Superior temporal gyrus (tissue), 1 donor: ENCODE results near the gene LYPD5.
"Not testable (repeated sequence)": the region's sequence is repeated elsewhere in the genome, so short reads cannot be mapped to it uniquely, and the experiment has no call there.

Experiments used
- DNase-seq: peaks from one replicate; pipeline ENCODE4 v3.0.0-alpha.2; 2016; ENCODE audit errors: extremely low spot score

LYPD5 gene

DNA sequence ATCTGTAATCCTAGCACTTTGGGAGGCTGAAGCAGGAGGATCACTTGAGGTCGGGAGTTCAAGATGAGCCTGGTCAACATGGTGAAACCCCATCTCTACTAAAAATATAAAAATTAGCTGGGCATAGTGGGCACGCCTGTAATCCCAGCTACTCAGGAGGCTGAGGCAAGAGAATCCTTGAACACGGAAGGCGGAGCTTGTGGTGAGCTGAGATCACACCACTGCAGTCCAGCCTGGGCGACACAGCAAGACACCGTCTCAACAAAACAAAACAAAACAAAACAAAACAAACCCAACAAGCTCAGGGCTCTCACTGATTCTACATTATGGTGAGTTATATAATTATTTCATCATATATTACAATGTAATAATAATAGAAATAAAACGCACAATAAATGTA, 4.2 kb upstream of the LYPD5 start:
- DNase-seq, result not testable (repeated sequence)

DNA sequence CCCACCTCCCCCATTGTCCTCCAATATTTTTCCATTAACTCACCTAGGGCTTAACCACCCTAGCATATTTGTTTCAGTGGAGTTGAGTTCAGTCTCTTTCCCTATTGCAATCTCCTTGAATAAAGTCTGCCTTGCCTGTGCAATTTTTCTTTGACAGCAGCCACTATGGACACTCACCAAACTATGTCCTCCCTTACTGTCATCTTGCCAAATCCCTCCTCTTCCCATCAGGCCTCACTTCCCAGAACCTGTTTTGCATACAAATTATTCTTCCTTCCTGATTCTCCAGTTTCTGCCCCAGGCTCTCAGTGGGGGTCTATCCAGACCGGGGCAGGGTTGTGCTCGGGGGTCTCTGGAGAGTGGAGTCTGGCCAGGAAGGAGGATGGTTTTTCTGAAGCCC, 2.2 kb upstream of the LYPD5 start:
- DNase-seq, result no peak

DNA sequence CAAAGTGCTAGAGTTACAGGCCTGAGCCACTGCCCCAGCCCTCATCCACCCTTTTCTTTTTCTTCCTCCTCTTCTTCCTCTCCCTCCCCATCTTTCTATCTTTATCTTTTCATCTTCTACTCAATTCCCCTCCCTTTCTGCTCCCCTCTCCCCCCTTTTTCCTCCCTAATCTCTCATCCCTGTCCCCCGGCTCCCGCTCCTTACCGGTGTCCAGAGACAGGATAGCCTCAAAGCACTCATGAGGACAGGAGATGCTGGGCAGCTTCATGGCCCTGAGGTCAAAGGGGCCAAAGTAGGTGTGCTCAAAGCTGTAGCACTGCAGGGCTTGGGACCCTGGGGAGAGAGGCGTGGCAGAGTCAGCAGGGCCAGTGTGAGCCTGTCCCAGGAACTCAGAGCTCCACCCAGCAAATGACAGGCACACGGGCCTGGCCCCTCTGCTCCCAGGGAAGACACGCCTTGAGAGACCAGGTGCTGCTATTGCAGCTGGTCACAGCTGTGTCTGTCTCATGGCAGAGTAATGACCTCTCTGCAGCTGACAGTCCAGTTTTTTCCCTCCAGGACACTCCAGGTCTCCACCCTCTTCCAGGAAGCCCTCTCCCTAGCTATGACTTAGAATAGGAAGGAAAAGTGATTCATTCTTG, 2.6 kb downstream of the LYPD5 start:
- no peak for DNase-seq

DNA sequence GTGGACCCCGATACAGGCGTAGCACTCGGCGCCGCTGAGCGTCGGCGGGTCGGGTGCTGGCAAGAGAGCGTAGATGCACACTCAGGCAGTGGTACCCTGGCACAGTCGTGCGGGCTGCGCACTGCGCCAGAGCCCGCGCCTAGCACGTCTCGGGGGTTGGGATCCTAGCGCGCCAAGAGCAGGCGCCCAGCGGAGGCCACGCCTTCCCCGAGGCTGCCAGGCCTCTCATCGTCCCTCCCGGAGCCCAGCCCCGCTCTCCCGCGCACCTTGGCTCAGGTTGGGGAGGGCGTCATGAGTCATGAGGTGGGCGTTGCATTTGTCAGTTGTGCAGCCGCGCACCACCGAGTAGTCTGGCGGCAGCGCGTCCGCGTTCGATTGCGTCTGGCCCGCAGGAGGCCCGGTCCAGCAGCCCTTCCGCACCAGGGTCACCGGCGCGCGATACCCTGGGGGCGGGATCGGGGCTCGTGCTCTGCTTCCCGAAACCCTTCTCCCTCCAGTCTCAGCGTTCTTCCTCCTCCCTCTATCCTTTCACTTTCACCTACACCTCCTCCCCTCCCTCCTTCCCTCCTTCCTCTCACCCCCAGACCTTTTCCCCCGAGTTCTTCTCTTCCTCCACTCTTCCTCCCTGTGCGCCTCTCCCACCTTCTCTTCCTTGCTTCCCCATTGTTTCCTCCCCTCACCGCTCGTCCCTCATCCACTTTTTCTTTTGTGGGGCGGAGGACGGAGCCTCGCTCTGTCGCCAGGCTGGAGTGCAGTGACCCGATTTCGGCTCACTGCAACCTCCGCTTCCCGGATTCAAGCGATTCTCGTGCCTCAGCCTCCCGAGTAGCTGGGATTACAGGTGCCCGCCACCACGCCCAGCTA, 3.5 kb downstream of the LYPD5 start:
- peak; percentile 17 for DNase-seq

DNA sequence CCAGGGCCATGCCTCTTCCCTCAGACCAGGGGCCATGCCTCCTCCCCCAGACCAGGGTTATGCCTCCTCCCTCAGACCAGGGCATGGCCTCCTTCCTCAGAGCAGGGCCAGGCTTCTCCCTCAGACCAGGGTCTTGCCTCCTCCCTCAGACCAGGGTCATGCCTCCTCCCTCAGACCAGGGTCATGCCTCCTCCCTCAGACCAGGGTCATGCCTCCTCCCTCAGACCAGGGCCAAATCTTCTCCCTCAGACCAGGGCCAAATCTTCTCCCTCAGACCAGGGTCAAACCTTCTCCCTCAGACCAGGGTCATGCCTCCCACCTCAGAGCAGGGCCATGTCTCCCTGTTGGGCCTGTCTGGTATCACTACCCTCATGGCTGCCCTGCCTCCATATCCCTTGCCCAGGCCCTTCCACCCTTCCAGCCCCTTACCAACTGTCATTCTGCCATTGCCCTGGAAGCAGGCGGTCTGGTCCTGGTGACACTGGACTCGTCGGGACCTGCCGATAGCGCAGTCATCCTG, 4.2 kb downstream of the LYPD5 start:
- DNase-seq, result no peak

DNA sequence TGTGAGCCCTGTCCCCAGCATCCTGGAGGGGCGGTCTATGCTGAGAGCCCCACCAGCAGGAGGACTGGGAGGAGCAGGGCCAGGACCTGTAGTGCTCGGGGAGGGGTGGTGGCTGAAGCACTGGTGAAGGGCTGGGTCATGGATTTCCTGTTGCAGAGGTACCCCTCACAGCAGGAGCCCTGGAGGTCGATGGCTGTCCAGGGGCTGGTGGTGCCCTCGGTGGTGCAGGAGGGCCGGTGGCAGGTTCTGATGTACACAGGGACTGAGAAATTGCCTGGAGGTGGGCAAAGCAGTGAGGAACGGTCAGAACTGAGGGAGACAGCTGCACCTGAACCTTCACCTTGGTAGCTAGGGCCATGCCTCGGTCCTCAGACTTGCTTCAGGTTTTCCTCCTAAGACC, 4.7 kb downstream of the LYPD5 start:
- DNase-seq, result no peak

DNA sequence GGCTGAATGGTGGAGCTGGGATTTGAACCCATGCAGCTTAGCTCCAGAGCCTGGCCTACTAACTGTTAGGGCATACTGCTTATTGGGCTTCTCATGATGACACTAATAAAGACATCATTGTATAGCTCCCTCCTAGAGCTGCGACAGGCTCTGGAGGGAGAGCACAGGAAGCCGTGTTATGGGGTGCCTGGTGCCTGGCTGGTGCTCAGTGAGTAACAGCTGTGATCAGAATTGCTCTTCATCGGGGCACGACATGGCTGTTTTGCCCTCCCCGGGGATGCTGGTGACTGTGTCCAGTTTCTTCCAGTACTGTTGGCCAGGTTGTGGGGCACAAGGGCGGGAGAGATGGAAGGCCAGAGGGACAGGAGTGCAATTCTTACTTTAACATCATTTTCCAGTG, 5.1 kb downstream of the LYPD5 start:
- DNase-seq, result no peak

DNA sequence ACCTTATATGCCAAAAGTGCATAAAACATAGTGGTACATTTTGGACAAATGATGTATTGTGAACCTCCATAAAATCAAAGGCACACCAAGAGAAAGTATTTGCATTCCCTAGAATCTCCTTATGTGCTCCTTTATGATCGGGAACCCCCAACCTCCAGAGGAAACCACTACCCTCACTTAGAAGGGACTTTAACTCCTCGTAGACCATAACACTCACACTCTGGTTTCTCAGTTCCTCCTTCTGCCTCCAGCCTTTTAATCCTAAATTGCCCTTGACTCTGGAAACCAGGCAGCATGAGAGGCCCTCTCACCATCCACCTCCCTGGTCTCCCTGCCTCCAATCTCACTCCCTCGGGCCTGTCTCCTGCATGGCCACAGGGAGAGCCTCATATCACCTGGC, 11.7 kb downstream of the LYPD5 start:
- no peak for DNase-seq

DNA sequence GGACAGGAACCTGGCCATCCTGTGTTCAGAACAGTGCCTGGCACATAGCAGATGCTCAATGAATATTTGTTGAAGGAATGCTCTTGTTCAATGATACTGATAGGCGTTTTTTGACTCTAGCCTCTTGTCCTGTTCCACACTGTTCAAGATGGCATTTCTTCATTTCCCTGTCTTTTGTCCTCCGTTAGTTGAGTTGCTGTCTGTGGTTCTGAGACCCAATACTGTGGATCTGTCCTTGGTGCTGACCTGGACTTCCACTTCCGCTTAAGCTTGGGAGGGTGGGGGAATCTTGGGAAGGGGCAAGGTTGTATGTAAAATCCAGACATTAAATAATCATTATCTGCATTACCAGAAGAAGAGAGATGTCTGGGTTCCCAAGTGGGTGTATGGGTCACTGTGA, 13.2 kb downstream of the LYPD5 start:
- DNase-seq, result no peak

DNA sequence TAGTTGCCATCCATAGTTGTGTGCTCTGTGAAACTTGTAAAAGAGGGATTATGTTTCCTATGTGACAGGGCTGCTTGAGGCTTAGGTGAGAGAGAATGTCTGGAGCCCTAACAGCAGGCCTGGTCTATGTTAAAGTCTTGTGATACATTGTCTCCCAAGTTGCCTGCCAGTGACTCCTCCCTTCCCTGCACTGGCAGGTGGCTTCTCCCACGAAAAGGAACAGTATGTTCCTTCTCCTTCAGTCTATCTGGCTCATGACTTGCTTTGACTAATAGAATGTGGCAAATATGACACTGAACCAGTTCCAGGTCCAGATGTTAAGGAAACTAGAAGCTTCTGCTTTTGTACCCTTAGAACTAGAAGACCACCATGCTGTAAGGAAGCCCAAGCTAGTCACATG, 15.6 kb downstream of the LYPD5 start:
- no peak for DNase-seq

DNA sequence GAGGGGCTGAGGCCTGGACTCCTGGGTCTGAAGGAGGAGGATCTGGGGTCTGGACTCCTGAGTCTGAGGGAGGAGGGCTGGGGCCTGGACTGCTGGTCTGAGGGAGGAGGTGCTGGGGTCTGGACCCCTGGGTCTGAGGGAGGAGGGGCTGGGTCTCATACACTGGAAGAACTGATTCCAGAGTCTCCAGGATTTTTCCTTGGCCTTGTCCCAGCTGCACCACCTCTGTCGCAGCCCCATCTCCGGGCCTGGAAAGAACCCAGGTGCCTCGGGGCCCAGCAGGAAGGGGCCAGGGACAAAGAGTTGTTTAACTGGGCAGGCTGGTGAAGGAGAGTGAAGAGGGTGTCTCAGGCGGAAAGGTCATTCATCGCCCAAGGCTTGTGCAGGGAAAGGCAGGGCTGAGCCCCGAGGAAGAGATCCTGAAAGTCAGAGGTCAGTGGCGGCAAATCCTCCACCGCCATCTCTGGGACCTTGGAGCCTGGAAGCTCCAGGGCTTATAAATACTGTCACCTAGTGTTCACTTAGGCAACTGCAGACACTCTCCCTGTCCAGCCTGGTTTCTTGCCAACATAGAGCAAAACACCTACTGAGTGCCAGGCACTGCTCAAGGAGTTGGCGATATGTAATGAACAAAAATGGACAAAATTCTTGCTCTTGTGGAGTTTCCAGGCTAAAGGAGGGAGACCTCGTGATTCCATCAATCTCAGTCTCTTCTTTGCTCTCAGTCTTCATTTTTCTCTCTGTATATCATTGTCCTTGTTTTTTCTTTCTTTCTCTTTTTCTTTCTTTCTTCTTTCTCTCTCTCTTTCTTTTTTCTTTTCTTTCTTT, 17.1 kb downstream of the LYPD5 start:
- DNase-seq, result peak; percentile 86

DNA sequence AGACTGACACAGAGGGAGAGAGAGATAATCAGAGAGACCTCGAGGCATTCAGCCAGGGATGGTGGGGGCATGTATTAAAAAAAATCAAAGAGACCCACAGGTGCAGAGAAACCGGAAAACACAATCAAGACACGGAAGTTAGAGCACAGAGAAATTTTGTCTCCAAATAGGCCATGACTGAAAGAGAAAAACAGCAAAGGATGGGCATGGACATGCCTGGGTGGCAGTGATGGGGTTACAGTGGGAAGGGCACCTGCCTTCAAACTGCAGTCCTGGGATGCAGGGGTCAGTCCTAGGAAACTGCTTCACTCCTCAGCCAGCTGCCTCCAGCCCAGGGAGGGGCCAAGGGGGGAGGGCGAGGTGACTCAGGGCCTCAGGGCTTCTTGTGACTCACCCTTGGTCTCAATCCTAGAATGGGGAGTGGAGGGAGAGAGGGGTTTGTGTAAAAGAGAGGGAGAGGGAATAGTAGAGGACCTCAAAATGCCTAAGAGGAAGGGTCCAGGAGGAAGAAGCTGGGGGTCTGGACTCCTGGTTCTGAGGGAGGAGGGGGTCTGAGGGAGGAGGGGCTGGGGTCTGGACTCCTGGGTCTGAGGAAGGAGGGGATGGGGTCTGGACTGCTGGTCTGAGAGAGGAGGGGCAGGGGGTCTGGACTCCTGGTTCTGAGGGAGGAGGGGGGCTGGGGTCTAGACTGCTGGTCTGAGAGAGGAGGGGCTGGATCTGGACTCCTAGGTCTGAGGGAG, 17.8 kb downstream of the LYPD5 start:
- DNase-seq, result no peak

DNA sequence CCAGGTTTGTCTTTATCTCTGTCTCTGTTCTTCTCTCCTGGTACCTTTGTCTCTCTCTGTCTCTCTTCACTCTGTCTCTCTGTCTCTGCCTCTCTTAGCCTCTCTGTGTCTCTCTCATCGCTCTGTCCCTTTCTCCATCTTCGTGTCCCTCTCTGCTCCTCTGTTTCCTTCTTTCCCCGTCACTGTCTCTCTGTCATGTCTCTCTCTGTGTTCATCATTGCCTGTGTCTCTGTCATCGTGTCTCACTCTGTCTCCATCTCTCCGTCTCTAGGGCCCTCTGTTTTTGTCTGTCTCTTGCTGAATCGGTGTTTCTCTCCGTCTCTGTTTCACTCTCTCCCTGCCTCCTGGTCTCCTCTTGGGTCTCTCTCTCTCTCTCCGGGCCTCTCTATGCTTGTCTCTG, 18.6 kb downstream of the LYPD5 start:
- no peak for DNase-seq

DNA sequence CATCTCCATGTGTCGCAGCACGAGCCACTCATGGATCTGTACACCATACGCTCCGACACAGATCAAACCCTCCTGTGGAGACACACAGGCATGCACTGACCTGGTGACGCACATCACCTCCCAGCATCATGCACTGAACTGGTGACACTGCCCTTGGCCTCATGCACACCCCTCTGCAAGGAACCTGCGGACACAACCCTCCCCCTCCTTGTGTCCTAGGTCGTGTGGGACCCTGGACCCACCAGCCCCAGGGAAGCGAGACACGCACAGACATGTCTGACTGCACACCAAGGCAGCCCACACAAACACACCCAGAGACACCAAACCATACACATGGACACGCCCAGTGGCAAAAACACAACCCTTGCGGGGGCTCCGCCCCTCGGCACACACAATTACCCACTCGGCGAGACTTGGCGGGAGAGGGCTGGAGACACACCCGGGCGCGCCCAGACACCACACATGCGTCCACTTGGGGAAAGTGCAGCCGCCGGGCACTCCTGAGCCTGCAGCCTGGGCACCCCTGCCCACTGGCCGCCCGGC, 19.5 kb downstream of the LYPD5 start:
- DNase-seq, result no peak

DNA sequence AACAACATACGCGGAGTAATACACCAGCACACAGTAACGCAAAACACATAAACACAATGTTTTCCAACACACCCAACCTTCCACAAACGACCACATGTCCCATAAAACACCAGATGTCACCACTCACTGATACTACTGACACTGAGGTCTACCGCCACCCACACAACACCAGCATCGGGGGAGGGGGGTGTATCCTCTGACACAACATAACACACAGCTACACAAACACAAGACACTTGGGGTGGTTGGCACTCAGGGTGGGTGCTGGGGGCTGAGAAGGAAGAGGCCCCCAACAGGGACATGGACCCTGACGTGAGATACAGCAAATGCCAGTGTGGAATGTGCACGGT, 20.0 kb downstream of the LYPD5 start:
- no peak for DNase-seq

DNA sequence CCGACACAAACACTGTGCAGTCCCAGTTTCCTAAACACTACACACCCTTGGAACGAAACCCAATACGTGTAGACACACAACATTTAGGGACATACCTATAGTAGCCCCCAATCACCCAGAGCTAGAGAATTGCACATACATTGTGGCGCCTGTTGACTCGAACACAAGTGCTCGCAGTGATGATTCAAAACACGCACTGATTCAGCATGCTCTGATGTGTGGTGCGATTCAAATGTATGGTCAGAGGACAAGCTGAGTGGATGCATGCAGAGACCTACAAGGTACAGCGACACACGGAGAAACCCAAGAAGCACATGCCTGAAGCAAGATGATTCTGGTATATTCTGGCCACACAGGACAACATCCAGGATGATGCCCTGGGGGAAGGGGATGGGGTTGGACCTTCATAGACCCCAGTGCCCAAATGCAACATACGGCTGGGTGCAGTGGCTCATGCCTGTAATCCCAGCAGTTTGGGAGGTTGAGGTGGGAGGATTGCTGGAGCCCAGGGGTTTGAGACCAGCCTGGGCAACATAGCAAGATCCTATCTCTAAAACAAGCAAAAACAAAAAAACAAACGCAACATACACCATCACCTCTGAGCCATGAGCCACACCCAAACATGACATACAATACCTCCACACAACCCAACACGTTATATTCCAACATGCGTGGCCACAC, 20.5 kb downstream of the LYPD5 start:
- DNase-seq, result no peak

DNA sequence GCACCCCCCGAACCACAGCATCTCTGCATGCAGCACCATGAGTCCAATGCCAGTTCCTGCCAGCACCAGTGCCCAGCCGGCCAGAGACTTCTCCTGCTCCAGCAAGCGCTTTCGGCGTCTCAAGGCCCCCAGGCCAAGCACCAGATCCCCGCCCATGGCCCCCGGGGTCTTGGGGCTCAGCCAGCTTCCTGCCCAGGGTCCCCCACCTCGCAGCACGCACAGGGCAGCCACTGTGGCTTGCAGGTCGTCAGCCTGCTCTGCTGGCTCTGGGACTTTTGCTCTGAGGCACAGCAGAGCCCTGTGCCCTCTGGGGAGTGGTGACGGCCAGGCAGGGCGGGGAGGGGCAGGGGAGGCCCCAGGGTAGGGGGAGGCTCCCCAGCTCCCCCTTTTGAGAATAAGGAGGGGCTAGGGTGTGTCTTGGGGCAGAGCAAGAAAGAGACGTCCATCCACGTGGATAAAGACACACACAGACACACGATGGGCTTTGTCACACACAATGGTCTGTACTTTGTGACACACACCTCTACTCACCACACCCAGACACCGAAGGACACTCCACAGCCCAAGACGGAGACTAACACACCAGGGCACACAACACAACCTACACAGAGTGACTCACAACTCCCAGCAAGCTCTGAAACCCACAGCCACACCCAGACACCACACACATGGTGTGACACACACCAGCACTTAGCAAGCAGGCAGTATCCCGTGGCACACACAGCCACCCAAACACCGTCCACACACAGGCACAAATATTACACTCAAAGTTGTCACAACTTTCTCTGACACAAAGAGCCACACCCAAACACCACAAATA, 21.3 kb downstream of the LYPD5 start, which contains the start of gene KCNN4:
TSS of gene KCNN4 (minus strand) at position 268 of the 820 bp plus-strand sequence. CDS start at position 156, 112 bp downstream.
- no peak for DNase-seq

DNA sequence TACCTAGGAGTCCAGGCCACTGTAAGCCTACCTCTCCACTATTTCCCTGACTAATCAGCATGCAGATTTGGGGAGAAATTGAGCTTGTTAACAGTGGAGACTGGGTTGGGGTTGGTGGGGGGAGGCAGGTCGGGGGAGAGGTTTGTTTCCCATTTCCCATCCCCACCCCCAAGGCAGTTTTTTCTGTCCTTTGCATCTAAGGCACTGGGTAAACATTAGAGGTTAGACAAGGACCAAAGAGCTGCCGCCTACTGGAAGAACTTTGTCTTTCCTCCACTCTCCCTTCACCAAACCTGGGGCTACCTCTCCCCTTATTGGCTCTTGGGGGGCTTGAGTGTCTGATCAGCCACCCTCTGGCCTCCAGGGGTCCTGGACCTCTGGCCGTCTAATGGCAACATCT, 22.4 kb downstream of the LYPD5 start:
- no peak for DNase-seq

DNA sequence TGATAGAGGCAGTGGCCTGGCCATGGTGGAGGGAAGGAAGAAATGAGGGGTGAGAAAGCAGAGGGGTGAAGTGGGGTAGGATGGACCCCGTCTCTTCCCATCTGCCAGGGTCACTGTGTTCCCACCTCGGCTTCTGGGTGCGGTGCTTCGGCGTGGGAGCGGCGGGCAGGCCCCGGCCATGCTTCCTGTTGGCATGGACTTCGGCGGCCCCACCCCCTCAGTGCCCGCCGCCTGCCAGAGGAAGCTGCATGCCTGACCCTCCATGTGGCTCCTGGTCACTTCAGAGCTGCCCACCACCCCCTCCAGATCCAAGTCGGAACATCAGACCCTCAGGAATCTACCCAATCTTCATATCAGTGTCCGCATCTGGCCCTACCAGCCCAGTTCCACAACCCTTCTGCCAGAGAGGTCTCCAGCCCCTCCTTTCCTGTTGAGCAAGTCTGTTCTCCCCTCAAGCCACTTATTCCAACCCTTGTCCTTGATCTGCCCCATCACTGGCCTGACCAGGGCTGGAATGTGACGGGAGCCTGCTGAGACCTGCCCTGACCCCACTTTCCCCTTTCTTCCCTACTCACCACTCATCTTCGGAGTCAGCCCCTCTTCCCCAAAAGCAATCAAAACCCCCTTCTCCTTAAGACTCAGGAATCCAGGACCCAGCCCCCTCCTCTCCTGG, 23.0 kb downstream of the LYPD5 start:
- DNase-seq, result no peak
